Loucy (cell line): ENCODE results near the gene PLXNB2.

Experiments used
- H2AFZ ChIP-seq: fragments of 200-600 bp; sonication (generic); 2 replicates; pipeline ENCODE4 v1.6.0; 2016; ENCODE audit warnings: antibody characterized with exemption, mild to moderate bottlenecking, low read length, moderate library complexity
- H3F3A ChIP-seq: fragments of 200-600 bp; 2 replicates; pipeline ENCODE4 v1.6.0; 2016; ENCODE audit warnings: antibody characterized with exemption, low read depth, mild to moderate bottlenecking
- H3K27me3 ChIP-seq: fragments of 200-600 bp; sonication (generic); 2 replicates; pipeline ENCODE4 v1.6.1; 2014; ENCODE audit warnings: low read length, mild to moderate bottlenecking; ENCODE audit not compliant: insufficient read depth, poor library complexity, severe bottlenecking
- H3K36me3 ChIP-seq: fragments of 200-600 bp; sonication (generic); 2 replicates; pipeline ENCODE4 v1.6.1; 2016; ENCODE audit warnings: low read length; ENCODE audit not compliant: insufficient read depth
- H3K4me1 ChIP-seq: fragments of 200-600 bp; sonication (generic); 2 replicates; pipeline ENCODE4 v1.5.1; 2014; ENCODE audit warnings: low read length, mild to moderate bottlenecking; ENCODE audit not compliant: insufficient read depth, poor library complexity, severe bottlenecking
- H3K4me2 ChIP-seq: fragments of 200-600 bp; sonication (generic); 2 replicates; pipeline ENCODE4 v1.6.0; 2014; ENCODE audit warnings: antibody characterized with exemption, low read length, low read depth, mild to moderate bottlenecking; ENCODE audit not compliant: poor library complexity, severe bottlenecking
- H3K4me3 ChIP-seq: fragments of 200-600 bp; sonication (generic); 2 replicates; pipeline ENCODE4 v1.5.1; 2014; ENCODE audit warnings: low read length, mild to moderate bottlenecking, mixed read lengths; ENCODE audit not compliant: poor library complexity, severe bottlenecking
- H3K79me2 ChIP-seq: fragments of 200-600 bp; sonication (generic); 2 replicates; pipeline ENCODE4 v1.6.1; 2014; ENCODE audit warnings: low read length; ENCODE audit not compliant: insufficient read depth
- H3K9ac ChIP-seq: fragments of 200-600 bp; sonication (generic); 2 replicates; pipeline ENCODE4 v1.6.0; 2014; ENCODE audit warnings: mild to moderate bottlenecking, low read depth, low read length, moderate library complexity; ENCODE audit not compliant: poor library complexity, severe bottlenecking
- H3K9me2 ChIP-seq: fragments of 200-600 bp; sonication (generic); replicated peaks from 2 replicates; pipeline ENCODE4 v1.6.1; 2016; ENCODE audit warnings: low read depth, low read length, mixed read lengths
- H3K9me3 ChIP-seq: fragments of 200-600 bp; sonication (generic); 2 replicates; pipeline ENCODE4 v1.6.1; 2014; ENCODE audit warnings: mild to moderate bottlenecking, antibody characterized with exemption, low read length, low read depth; ENCODE audit not compliant: insufficient read depth
- H4K20me1 ChIP-seq: fragments of 200-600 bp; sonication (generic); 2 replicates; pipeline ENCODE4 v1.6.0; 2014; ENCODE audit warnings: antibody characterized with exemption, low read length, mild to moderate bottlenecking; ENCODE audit not compliant: insufficient read depth, poor library complexity, severe bottlenecking
- EZH2phosphoT487 ChIP-seq: fragments of 200-600 bp; IDR thresholded peaks from 2 replicates; pipeline ENCODE4 v1.6.1; 2018; ENCODE audit warnings: antibody characterized with exemption, mild to moderate bottlenecking, moderate library complexity, borderline replicate concordance
- TF ChIP-seq, protein P1 (sequence below): fragments of 200-600 bp; sonication (generic); conservative IDR thresholded peaks from 2 replicates; pipeline ENCODE4 v1.5.1; 2014; ENCODE audit warnings: mild to moderate bottlenecking, antibody characterized with exemption, low read length

The PLXNB2 gene

DNA sequence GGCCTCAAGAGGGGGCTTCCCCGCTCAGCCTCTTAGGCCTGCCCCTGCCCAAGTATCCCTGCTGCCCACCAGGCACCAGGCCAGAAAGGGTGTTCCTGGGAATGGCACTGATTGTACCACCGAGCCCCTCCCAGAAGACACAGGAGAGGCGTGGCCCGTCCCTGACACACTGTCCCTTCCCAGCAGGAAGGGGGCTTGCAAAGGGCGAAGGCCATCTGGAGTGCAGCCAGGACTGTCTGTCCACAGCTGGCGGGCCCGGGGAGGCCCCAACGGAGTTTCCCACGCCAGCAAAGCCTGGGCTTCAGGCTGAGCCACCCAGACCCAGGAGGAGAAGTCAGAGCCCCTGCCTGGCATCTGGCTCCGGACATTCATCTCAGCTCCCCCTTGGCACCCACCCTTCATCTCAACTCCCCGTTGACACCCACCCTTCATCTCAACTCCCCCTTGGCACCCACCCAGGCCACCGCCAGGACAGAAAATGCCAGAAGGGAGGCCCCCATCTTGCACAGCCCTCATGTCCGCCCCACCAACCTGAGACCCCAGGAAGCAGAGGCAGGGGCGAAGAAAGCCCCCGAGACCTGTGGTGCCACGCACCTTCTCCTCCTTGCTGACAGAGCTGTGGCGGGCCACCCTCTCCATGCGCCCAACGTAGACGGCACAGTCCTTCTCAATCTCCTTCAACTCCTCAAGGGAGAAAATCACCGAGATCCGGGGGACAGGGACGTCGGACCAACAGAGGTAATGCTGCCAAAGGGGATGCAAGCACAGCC lies 82.1 kb downstream of the PLXNB2 start:
- Histone ChIP-seq H2AFZ (no peak overlapping the region), H3K4me2 (no peak overlapping the region), H3K9me2 (no peaks in the 10 kb centered on the region), H3K9me3 (no peaks in the 10 kb centered on the region), H4K20me1 (no peaks in the 10 kb centered on the region), H3K27me3 (no peaks in the 10 kb centered on the region), H3F3A (no peaks in the 10 kb centered on the region), H3K9ac (no peak overlapping the region), H3K36me3 (peaks cover 49% of the 10 kb centered on the region; the same call in 1 of the 2 replicates), H3K79me2 (no peaks in the 10 kb centered on the region), H3K4me3 (no peak overlapping the region), H3K4me1 (no peaks in the 10 kb centered on the region)
- no peak for TF ChIP-seq EZH2phosphoT487
- TF ChIP-seq, protein P1, sequence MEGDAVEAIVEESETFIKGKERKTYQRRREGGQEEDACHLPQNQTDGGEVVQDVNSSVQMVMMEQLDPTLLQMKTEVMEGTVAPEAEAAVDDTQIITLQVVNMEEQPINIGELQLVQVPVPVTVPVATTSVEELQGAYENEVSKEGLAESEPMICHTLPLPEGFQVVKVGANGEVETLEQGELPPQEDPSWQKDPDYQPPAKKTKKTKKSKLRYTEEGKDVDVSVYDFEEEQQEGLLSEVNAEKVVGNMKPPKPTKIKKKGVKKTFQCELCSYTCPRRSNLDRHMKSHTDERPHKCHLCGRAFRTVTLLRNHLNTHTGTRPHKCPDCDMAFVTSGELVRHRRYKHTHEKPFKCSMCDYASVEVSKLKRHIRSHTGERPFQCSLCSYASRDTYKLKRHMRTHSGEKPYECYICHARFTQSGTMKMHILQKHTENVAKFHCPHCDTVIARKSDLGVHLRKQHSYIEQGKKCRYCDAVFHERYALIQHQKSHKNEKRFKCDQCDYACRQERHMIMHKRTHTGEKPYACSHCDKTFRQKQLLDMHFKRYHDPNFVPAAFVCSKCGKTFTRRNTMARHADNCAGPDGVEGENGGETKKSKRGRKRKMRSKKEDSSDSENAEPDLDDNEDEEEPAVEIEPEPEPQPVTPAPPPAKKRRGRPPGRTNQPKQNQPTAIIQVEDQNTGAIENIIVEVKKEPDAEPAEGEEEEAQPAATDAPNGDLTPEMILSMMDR: no peak
